Activated CD4-positive, alpha-beta T cell treated with anti-CD3 and anti-CD28 coated beads, Interleukin-2, amount 10 ng/mL, durations not matched to agents 24 days and 14 days (primary cell): Measurements from ENCODE around the gene ZNF200. TPM values are rescaled to one million over a fixed set of nuclear protein-coding genes. Genes with fewer than 3 reads are reported as not detected.

ENCODE experiments used
- DNase-seq: peaks from one replicate; pipeline ENCODE4 v3.0.0; 2022
- H3K27ac Mint-ChIP-seq: one replicate; pipeline ENCODE4 v1.8.0; 2022; ENCODE audit warnings: mild to moderate bottlenecking, mixed read lengths
- H3K27me3 Mint-ChIP-seq: one replicate; pipeline ENCODE4 v1.8.0; 2022; ENCODE audit warnings: mixed read lengths
- H3K36me3 Mint-ChIP-seq: one replicate; pipeline ENCODE4 v1.8.0; 2022; ENCODE audit warnings: low read depth, mild to moderate bottlenecking, mixed read lengths
- H3K4me1 Mint-ChIP-seq: one replicate; pipeline ENCODE4 v1.8.0; 2021; ENCODE audit warnings: mixed read lengths
- H3K4me3 Mint-ChIP-seq: one replicate; pipeline ENCODE4 v1.8.0; 2022; ENCODE audit warnings: mild to moderate bottlenecking, moderate library complexity, mixed read lengths
- H3K9me3 Mint-ChIP-seq: one replicate; pipeline ENCODE4 v1.8.0; 2021; ENCODE audit warnings: mixed read lengths
- intact Hi-C: fragments of 100-400 bp; cut with micrococcal nuclease; formaldehyde crosslinking; loops from one replicate; pipeline ENCODE4 v1.15.1; 2023
- total RNA-seq: library from RNA; stranded (reverse); gene quantifications from 2 replicates; pipeline ENCODE4 v1.2.3, GENCODE V29; 2022

ZNF200 gene
- total RNA-seq, 1 donor from 2014 or later = 13.4 TPM

DNA sequence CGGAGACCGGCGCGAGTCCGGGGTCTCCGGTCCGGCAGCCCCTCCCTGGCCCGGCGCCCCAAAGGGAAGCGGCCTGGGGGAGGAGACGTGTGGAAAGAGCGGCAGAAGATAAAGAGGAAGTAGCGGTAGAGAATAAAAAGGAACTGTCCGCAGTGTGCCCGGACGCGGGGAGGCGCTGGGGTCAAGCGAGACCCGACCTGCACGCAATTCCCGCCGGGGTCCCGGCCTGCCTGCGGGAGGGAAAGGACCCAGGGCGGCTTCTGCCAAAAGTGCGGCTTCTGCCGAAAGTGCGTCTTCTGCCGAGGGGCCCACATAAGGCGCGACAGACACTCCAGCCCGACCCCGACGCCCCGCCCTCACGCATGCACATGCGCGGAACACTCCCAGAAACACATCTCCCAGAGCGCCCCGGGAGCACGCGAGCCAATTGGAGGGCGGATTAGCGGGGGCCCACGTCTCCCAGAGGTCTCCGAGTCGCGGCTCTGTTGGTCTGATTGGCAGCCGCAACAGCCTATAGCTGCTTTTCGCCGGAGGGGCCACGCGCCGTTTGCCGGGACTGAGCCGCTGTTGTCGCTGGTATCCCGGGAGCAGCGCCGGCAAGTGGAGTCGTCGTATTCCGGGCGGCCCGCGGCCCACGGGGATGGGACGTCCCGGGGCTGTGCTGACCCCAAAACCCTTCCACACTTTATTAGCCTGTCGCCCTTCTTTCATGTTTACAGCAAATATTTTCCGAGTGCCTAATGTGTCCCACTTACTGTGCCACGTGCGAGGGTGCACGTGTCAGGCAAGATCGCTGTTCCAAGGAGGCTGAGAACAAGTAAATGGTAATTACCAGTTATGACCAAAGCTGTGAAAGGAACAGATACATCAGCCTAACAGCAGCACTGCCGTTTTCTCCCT, 29.4 kb upstream of the ZNF200 start:
- Mint-ChIP-seq H3K4me3 (peak overlapping the region; percentile 85), H3K27ac (peak overlapping the region; percentile 94), H3K4me1 (peaks cover 15% of the 10 kb centered on the region), H3K27me3 (no peaks in the 10 kb centered on the region), H3K36me3 (peaks cover 49% of the 10 kb centered on the region), H3K9me3 (peaks cover 12% of the 10 kb centered on the region)
- peak; percentile 98 for DNase-seq
- intact Hi-C loops = loop anchor here (1.0 to 10.0 kb wide), 8 partner anchors 19 to 244 kb away; partner anchors contain the start of genes NAA60, TIGD7, ZNF174 and ZNF200

GRCh38 chr16:3262517-3262916, 27.6 kb upstream of the ZNF200 start:
- intact Hi-C loops = loop anchor here (10.0 kb wide), 1 partner anchor 48 kb away; no protein-coding TSS in a partner anchor
- Mint-ChIP-seq H3K4me1 (peaks cover 15% of the 10 kb centered on the region), H3K9me3 (peaks cover 5% of the 10 kb centered on the region)

DNA sequence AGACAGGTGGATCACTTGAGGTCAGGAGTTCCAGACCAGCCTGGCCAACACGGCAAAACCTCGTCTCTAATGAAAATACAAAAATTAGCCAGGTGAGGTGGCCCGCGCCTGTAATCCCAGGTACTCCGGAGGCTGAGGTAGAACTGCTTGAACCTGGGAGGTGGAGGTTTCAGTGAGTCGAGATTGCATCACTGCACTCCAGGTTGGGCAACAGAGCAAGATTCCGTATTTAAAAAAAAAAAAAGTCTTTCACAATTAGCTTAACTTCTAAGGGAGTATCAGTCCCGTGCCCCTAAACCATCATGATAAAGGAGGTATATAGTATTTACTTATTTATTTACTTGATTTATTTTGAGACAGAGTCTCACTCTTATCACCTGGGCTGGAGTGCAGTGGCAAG, 24.9 kb upstream of the ZNF200 start:
- Mint-ChIP-seq H3K27ac (no peak overlapping the region), H3K4me1 (peaks cover 14% of the 10 kb centered on the region)
- intact Hi-C loops = loop anchor here (10.0 kb wide), 1 partner anchor 45 kb away; no protein-coding TSS in a partner anchor

More at GRCh38 chr16:3262517-3262916, 27.6 kb upstream of the ZNF200 start:
- H3K36me3 Mint-ChIP-seq = peaks cover 33% of the 10 kb centered on the region
- no peak for DNase-seq
- H3K4me3 Mint-ChIP-seq = peak overlapping the region; percentile 85
- H3K27me3 Mint-ChIP-seq = no peaks in the 10 kb centered on the region
- peak overlapping the region; percentile 81 for H3K27ac Mint-ChIP-seq

DNA sequence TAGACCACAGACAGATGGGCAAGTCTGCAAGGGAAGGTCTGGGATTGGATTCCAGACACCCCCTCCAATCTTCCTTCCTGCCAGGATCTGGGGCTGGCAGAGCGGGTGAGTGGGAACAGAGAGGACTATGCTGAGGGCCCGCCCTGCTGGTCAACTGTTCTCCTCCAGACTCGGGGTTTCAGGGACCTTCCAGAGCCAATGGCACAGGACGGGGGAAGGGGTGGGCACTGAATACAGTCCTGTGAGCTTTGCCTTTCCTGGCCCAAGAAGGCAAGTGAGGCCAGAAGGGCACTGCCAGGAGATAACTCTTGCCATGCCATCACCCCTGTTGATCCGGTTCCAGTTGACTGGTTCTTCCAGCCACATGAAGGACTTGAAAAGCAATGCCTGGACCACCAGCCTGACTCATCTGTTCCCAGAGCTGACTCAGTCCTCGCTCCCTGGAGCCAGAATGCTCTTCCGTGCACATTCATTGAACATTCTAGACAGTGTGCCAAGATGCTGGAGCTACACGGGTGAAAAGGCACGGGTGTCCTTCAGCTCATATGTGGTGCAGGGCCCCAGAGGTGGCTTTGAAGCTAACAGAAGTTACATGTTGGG, 22.0 kb upstream of the ZNF200 start:
- H3K36me3 Mint-ChIP-seq = no peaks in the 10 kb centered on the region
- H3K27me3 Mint-ChIP-seq = no peaks in the 10 kb centered on the region
- no peak for DNase-seq
- no peak overlapping the region for H3K27ac Mint-ChIP-seq
- H3K4me3 Mint-ChIP-seq = no peak overlapping the region
- intact Hi-C loops = no loop called here
- no peaks in the 10 kb centered on the region for H3K4me1 Mint-ChIP-seq
- H3K9me3 Mint-ChIP-seq = no peaks in the 10 kb centered on the region

More for the DNA sequence above, 24.9 kb upstream of the ZNF200 start:
- Mint-ChIP-seq H3K27me3 (no peaks in the 10 kb centered on the region), H3K9me3 (peaks cover 5% of the 10 kb centered on the region), H3K36me3 (peaks cover 14% of the 10 kb centered on the region), H3K4me3 (no peak overlapping the region)
- no peak for DNase-seq

- Mint-ChIP-seq H3K27me3 (no peaks in the 10 kb centered on the region), H3K9me3 (no peaks in the 10 kb centered on the region), H3K4me1 (no peaks in the 10 kb centered on the region), H3K36me3 (no peaks in the 10 kb centered on the region), H3K4me3 (no peak within 1 kb of the TSS), H3K27ac (no peak within 1 kb of the TSS)
- intact Hi-C loops = no loop called here
- no peak for DNase-seq
Observed at GRCh38 chr16:3256146-3256865, 21.3 kb upstream of the ZNF200 start, which contains the start of gene MEFV. Gene MEFV, minus strand, starts transcription at chr16:3256633. Its CDS starts 46 bp downstream, at chr16:3256587.

GRCh38 chr16:3254309-3254708, 19.4 kb upstream of the ZNF200 start:
- H3K9me3 Mint-ChIP-seq = no peaks in the 10 kb centered on the region
- H3K4me3 Mint-ChIP-seq = no peak overlapping the region
- intact Hi-C loops = no loop called here
- peaks cover 2% of the 10 kb centered on the region for H3K27me3 Mint-ChIP-seq
- H3K4me1 Mint-ChIP-seq = no peaks in the 10 kb centered on the region
- no peak overlapping the region for H3K27ac Mint-ChIP-seq
- H3K36me3 Mint-ChIP-seq = peaks cover 1% of the 10 kb centered on the region
- no peak for DNase-seq

DNA sequence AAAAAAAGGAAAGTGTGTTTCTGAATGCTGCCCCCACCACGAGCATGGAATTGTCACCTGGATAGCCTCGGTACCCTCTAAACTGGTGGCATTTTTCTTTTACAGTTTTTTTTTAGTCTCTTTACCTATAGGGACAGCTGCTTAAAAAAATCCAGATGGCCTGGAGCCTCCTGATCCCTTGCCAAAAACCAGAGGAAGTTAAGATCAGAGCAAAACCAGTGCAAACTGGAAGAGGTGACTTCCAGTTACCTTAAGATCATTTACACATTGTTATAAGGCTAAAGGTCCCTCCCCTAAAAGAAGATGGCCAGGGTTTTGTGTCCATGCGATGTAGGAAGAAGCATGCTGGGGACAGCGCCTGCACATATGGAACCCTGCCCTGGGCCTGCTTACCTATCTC, 18.0 kb upstream of the ZNF200 start:
- Mint-ChIP-seq H3K9me3 (no peaks in the 10 kb centered on the region), H3K4me3 (no peak overlapping the region), H3K27ac (no peak overlapping the region), H3K27me3 (peaks cover 2% of the 10 kb centered on the region), H3K4me1 (no peaks in the 10 kb centered on the region), H3K36me3 (peaks cover 1% of the 10 kb centered on the region)
- no peak for DNase-seq
- intact Hi-C loops = no loop called here

DNA sequence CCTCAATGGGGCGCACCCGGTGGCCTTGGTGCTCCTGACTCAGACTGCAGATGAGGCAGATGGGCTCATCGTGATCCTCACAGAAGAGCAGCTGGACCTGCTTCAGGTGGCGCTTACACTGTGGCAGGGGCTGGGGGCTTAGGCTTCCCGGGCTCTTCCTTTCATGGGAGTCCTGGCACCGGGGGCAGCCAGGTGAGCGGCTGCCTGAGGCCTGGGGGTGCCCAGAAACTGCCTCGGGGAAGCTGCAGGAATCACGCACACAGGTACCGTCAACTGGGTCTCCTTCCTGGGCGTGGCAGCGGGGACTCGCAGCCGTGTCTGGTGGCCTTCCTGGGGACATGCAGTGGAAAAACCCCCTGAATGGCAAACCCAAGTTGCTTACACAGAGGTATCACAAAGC, 14.5 kb upstream of the ZNF200 start:
- Mint-ChIP-seq H3K36me3 (peaks cover 1% of the 10 kb centered on the region), H3K9me3 (peaks cover 3% of the 10 kb centered on the region), H3K4me1 (no peaks in the 10 kb centered on the region), H3K27ac (no peak overlapping the region), H3K27me3 (peaks cover 2% of the 10 kb centered on the region), H3K4me3 (no peak overlapping the region)
- no peak for DNase-seq
- intact Hi-C loops = no loop called here

DNA sequence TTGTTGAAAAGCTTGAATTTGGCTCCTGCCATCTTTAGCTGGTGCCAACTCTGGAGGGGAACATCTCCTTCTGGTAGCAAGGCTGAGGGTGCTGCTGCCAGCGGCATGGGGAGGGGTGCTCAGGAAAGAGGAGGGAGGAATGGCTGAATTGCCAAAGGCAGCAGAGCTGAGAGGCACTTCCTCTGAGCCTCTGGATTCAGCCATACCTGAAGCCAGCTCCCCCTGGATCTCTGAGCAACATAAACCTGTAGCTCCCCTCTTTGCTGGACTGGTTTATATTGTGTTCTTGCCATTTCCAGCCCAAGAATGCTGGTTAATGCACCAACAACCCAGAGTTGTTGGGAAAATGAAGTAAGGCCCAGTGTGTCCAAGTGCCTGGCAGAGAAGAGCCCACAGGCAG, 14.1 kb upstream of the ZNF200 start:
- peaks cover 2% of the 10 kb centered on the region for H3K27me3 Mint-ChIP-seq
- H3K9me3 Mint-ChIP-seq = peaks cover 5% of the 10 kb centered on the region
- H3K36me3 Mint-ChIP-seq = peaks cover 1% of the 10 kb centered on the region
- intact Hi-C loops = no loop called here
- DNase-seq = no peak
- H3K27ac Mint-ChIP-seq = no peak overlapping the region
- no peak overlapping the region for H3K4me3 Mint-ChIP-seq
- no peaks in the 10 kb centered on the region for H3K4me1 Mint-ChIP-seq

DNA sequence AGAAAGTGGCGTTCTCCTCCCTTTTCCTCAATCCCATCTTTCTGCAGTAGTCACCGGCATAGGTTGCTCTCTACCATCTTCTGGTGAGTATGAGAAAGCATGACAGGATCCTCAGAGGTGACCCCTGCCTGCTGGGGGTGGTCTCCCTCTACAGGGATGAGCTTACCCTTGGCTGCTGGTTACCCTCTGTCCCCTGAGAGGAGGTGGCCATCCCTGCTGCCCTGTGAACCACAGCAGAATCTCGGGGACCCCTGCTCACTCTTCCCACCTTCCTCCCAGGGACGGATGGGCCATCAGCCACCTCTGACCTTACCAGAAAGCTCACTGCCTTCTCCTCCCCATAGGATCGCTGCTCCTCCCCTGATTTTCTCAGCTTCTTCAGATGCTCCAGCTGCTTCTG, 13.6 kb upstream of the ZNF200 start:
- Mint-ChIP-seq H3K27ac (no peak overlapping the region), H3K4me1 (no peaks in the 10 kb centered on the region), H3K36me3 (peaks cover 1% of the 10 kb centered on the region), H3K27me3 (peaks cover 2% of the 10 kb centered on the region), H3K9me3 (peaks cover 7% of the 10 kb centered on the region), H3K4me3 (no peak overlapping the region)
- intact Hi-C loops = no loop called here
- no peak for DNase-seq

DNA sequence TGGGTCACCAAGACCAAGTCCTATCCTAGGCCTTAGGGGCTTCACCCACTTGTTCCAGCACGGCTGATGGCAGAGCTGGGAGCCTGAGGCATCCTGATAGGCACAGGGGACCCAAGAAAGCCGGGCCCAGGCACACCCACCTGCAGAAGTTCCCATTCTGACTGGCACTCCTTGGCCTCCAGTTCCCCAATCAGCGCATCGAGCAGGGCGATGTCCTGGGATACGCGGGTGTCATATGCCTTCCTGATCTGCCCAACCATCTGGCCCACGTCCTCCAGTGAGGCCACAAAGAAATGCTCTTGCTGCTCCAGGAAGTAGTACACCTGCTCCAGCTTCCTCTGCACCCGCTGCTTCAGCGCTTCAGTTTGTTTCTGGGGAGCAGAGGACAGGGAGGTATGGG, 11.9 kb upstream of the ZNF200 start:
- intact Hi-C loops = no loop called here
- DNase-seq = no peak
- H3K9me3 Mint-ChIP-seq = peaks cover 10% of the 10 kb centered on the region
- no peak overlapping the region for H3K27ac Mint-ChIP-seq
- peaks cover 2% of the 10 kb centered on the region for H3K27me3 Mint-ChIP-seq
- no peaks in the 10 kb centered on the region for H3K4me1 Mint-ChIP-seq
- H3K4me3 Mint-ChIP-seq = no peak overlapping the region
- peaks cover 1% of the 10 kb centered on the region for H3K36me3 Mint-ChIP-seq

- intact Hi-C loops = no loop called here
- Mint-ChIP-seq H3K27me3 (peaks cover under 1% of the 10 kb centered on the region), H3K27ac (no peak overlapping the region)
Observed at GRCh38 chr16:3246002-3246401, 11.0 kb upstream of the ZNF200 start.

GRCh38 chr16:3243882-3244281, 8.9 kb upstream of the ZNF200 start:
- no peaks in the 10 kb centered on the region for H3K27me3 Mint-ChIP-seq
- H3K9me3 Mint-ChIP-seq = peaks cover 14% of the 10 kb centered on the region
- no peak for DNase-seq
- intact Hi-C loops = no loop called here
- H3K4me3 Mint-ChIP-seq = no peak overlapping the region
- no peaks in the 10 kb centered on the region for H3K4me1 Mint-ChIP-seq
- H3K36me3 Mint-ChIP-seq = no peaks in the 10 kb centered on the region
- no peak overlapping the region for H3K27ac Mint-ChIP-seq

More at GRCh38 chr16:3246002-3246401, 11.0 kb upstream of the ZNF200 start:
- Mint-ChIP-seq H3K4me1 (no peaks in the 10 kb centered on the region), H3K9me3 (peaks cover 13% of the 10 kb centered on the region), H3K4me3 (no peak overlapping the region), H3K36me3 (peaks cover under 1% of the 10 kb centered on the region)
- no peak for DNase-seq
